ENCODE data around the gene KIRREL3.

The KIRREL3 gene

DNA sequence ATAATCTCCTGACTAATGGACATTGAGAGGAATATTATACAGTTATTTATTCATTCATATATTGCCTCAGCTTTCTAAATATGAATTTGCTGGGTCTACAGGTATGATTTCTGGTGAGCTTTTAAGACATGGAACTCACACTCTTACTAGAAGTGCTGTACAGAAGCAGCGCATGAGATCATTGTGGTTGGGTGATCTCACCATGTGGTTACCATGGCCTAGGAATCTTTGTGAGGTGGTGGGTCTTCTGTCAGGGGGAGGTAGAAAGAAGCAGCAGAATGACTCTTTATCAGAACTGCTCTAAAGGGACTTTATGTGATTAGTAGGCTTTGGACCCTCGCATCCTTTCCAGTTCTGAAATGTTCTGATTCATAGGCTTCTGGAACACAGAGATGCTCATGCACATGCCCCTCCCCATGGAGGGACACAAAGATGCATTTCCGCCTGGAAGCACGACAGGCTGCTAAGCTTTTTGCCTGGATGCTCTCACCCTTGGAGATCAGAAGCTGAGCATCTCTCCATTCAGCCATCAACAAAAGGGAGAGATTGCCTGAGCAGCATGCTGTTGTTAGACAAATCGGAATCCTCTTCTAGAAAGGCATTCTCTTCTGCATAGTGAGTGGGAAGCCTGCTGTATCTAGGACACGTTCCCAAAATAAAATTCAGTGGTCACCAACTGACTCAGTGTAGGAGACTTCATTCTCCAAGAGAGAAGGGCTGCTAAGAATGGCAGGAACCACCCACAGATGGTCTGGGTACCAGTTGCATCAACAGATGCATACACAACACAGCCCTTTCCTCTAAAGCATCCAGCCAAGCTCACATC, 51.3 kb downstream of the KIRREL3 start:
- FAIRE-seq: no peak
- DNase-seq (ENCODE audit: insufficient read length, low spot score): no peak
- TF ChIP-seq SPI1 (IDR thresholded peaks at IDR 0.05; ENCODE audit: low read depth, low read length) (no peak), POLR2A (IDR thresholded peaks at IDR 0.05; ENCODE audit: low read depth, low read length) (no peak), POLR2AphosphoS5 (IDR thresholded peaks at IDR 0.05; ENCODE audit: low read depth, low read length) (no peak), PAX5 (IDR thresholded peaks at IDR 0.05; ENCODE audit: insufficient read depth, low read length, severe bottlenecking) (no peak), TAF1 (IDR thresholded peaks at IDR 0.05; ENCODE audit: low read depth, low read length) (no peak), POU2F2 (IDR thresholded peaks at IDR 0.05; ENCODE audit: low read depth, low read length) (no peak)

DNA sequence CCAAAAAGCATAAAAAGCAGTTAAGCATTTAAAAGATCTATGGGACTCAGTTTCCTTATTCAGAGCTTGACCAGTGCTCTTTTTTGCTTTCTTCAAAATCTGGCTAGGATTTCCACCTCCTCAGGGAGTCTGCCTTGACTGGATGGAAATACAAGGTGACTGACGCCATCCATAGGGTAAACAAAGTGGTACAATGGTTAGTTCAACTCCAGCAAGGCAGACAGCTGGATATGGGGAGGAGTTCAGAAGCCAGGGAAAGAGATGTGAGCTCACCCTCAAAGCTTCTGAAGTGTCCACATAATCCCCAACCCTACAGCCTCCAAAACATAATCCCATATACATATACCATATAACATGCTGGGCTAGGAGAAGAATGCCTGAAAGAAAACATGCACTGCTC, 52.0 kb downstream of the KIRREL3 start:
- FAIRE-seq: no peak
- TF ChIP-seq POU2F2 (IDR thresholded peaks at IDR 0.05; ENCODE audit: low read depth, low read length): no peak
- no peak for TF ChIP-seq PAX5 (IDR thresholded peaks at IDR 0.05; ENCODE audit: insufficient read depth, low read length, severe bottlenecking)
- TF ChIP-seq SPI1 (IDR thresholded peaks at IDR 0.05; ENCODE audit: low read depth, low read length): no peak
- no peak for TF ChIP-seq POLR2AphosphoS5 (IDR thresholded peaks at IDR 0.05; ENCODE audit: low read depth, low read length)
- no peak for TF ChIP-seq POLR2A (IDR thresholded peaks at IDR 0.05; ENCODE audit: low read depth, low read length)
- no peak for TF ChIP-seq TAF1 (IDR thresholded peaks at IDR 0.05; ENCODE audit: low read depth, low read length)
- DNase-seq (ENCODE audit: insufficient read length, low spot score): no peak

DNA sequence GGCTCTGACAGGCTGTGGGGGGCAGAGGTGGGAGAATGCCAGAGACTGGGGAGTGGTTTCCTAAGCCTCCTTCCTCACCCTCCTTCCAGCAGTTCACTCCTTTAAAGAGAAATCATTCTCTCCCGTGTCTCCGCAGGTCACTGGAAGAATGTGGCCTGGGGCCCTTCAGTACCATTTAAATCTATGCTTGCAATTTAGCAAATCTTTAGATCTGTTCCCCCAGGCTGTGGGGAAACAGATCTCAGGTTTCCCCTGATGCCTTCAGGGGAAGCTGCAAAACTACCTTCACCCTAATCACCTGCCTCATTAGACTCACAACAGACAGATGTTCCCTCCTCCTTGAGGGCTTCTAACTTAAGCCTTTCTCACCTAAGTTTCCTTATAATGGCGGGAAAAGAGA, 55.3 kb downstream of the KIRREL3 start:
- no peak for FAIRE-seq
- DNase-seq (ENCODE audit: insufficient read length, low spot score): no peak
- no peak for TF ChIP-seq POLR2A (IDR thresholded peaks at IDR 0.05; ENCODE audit: low read depth, low read length)
- TF ChIP-seq TAF1 (IDR thresholded peaks at IDR 0.05; ENCODE audit: low read depth, low read length): no peak
- no peak for TF ChIP-seq PAX5 (IDR thresholded peaks at IDR 0.05; ENCODE audit: insufficient read depth, low read length, severe bottlenecking)
- no peak for TF ChIP-seq POLR2AphosphoS5 (IDR thresholded peaks at IDR 0.05; ENCODE audit: low read depth, low read length)
- TF ChIP-seq SPI1 (IDR thresholded peaks at IDR 0.05; ENCODE audit: low read depth, low read length): no peak
- no peak for TF ChIP-seq POU2F2 (IDR thresholded peaks at IDR 0.05; ENCODE audit: low read depth, low read length)

DNA sequence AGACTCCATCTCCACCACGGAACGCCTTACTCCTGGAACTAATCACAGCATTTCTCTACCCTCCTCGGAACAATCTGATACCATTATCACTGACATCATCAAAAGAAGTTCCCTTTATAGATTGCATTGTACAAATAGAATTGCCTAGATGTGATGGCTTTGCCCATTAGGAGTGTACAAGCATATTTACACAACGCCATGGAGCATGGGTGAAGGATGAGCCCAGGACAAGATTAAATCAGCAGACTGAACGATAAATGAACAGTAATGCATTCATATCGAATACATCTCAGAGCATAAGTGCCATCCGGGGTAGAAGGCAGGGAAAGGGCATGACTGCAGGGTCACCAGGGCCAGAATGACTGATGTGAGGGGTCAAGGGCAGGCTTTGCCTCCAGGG, 57.3 kb downstream of the KIRREL3 start:
- FAIRE-seq (no peak), DNase-seq (ENCODE audit: insufficient read length, low spot score) (no peak)
- TF ChIP-seq PAX5 (IDR thresholded peaks at IDR 0.05; ENCODE audit: insufficient read depth, low read length, severe bottlenecking) (no peak), POLR2A (IDR thresholded peaks at IDR 0.05; ENCODE audit: low read depth, low read length) (no peak), POU2F2 (IDR thresholded peaks at IDR 0.05; ENCODE audit: low read depth, low read length) (no peak), SPI1 (IDR thresholded peaks at IDR 0.05; ENCODE audit: low read depth, low read length) (no peak), POLR2AphosphoS5 (IDR thresholded peaks at IDR 0.05; ENCODE audit: low read depth, low read length) (no peak), TAF1 (IDR thresholded peaks at IDR 0.05; ENCODE audit: low read depth, low read length) (no peak)

DNA sequence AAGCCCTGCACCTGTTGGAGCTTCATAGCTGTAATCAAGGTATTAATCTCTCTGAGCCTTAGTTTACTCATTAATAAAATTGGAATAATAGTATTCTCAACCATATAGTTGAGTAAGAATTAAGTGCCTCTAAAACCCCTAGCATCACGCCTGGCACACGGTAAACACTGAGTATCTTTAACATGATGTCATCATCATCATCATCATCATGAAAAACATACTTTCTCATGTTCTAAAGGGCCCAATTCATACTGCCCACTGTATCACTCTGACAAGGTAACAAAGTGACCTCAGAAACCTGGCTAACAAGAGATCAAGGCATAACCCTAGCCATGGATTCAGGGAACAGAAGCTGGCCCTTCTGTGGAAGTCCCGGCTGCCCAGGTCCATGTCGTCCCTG, 58.4 kb downstream of the KIRREL3 start:
- FAIRE-seq: no peak
- TF ChIP-seq SPI1 (IDR thresholded peaks at IDR 0.05; ENCODE audit: low read depth, low read length) (no peak), POU2F2 (IDR thresholded peaks at IDR 0.05; ENCODE audit: low read depth, low read length) (no peak), PAX5 (IDR thresholded peaks at IDR 0.05; ENCODE audit: insufficient read depth, low read length, severe bottlenecking) (no peak), POLR2A (IDR thresholded peaks at IDR 0.05; ENCODE audit: low read depth, low read length) (no peak), POLR2AphosphoS5 (IDR thresholded peaks at IDR 0.05; ENCODE audit: low read depth, low read length) (no peak), TAF1 (IDR thresholded peaks at IDR 0.05; ENCODE audit: low read depth, low read length) (no peak)
- no peak for DNase-seq (ENCODE audit: insufficient read length, low spot score)

DNA sequence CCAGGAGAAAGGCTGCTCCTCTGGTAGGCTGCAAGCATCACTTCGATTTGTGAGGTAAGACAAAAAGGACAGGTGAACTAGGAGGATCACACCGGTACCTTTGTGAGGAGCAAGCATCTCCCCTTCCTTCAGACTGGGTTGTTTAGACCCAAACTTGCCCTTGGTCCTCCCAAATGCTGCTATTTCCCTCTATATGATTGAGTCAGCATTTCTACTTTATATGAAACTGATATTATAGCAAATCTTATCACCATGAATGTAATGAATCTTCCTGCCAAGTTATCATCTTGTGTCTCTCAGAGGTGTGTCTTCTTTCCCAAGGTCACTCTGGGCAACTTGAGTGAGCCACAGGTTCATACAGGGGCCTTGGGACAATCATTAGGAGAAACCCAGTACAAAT, 61.0 kb downstream of the KIRREL3 start:
- FAIRE-seq (no peak), DNase-seq (ENCODE audit: insufficient read length, low spot score) (no peak)
- TF ChIP-seq TAF1 (IDR thresholded peaks at IDR 0.05; ENCODE audit: low read depth, low read length) (no peak), SPI1 (IDR thresholded peaks at IDR 0.05; ENCODE audit: low read depth, low read length) (no peak), PAX5 (IDR thresholded peaks at IDR 0.05; ENCODE audit: insufficient read depth, low read length, severe bottlenecking) (no peak), POLR2A (IDR thresholded peaks at IDR 0.05; ENCODE audit: low read depth, low read length) (no peak), POU2F2 (IDR thresholded peaks at IDR 0.05; ENCODE audit: low read depth, low read length) (no peak), POLR2AphosphoS5 (IDR thresholded peaks at IDR 0.05; ENCODE audit: low read depth, low read length) (no peak)

DNA sequence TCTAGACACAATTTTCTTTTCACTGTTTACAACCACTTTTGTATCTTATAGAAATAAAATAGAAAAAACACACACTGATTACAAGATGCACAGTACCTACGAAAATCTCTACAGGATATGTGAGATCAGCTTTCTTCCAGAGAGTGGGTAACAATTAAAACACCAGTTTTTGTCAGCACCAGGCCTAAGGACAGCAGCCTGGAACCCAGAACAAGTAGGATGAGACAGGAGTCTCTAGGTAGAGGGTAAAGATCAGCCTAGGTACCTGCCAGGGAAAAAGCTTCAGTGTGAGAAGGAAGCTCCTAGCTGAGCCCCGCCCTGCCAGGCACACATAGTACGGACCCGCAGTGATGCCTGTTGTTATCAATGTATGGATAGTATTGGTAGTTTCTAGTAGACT, 61.9 kb downstream of the KIRREL3 start:
- no peak for TF ChIP-seq POU2F2 (IDR thresholded peaks at IDR 0.05; ENCODE audit: low read depth, low read length)
- no peak for TF ChIP-seq SPI1 (IDR thresholded peaks at IDR 0.05; ENCODE audit: low read depth, low read length)
- TF ChIP-seq PAX5 (IDR thresholded peaks at IDR 0.05; ENCODE audit: insufficient read depth, low read length, severe bottlenecking): no peak
- TF ChIP-seq POLR2AphosphoS5 (IDR thresholded peaks at IDR 0.05; ENCODE audit: low read depth, low read length): no peak
- TF ChIP-seq TAF1 (IDR thresholded peaks at IDR 0.05; ENCODE audit: low read depth, low read length): no peak
- TF ChIP-seq POLR2A (IDR thresholded peaks at IDR 0.05; ENCODE audit: low read depth, low read length): no peak
- DNase-seq (ENCODE audit: insufficient read length, low spot score) (no peak), FAIRE-seq (no peak)

DNA sequence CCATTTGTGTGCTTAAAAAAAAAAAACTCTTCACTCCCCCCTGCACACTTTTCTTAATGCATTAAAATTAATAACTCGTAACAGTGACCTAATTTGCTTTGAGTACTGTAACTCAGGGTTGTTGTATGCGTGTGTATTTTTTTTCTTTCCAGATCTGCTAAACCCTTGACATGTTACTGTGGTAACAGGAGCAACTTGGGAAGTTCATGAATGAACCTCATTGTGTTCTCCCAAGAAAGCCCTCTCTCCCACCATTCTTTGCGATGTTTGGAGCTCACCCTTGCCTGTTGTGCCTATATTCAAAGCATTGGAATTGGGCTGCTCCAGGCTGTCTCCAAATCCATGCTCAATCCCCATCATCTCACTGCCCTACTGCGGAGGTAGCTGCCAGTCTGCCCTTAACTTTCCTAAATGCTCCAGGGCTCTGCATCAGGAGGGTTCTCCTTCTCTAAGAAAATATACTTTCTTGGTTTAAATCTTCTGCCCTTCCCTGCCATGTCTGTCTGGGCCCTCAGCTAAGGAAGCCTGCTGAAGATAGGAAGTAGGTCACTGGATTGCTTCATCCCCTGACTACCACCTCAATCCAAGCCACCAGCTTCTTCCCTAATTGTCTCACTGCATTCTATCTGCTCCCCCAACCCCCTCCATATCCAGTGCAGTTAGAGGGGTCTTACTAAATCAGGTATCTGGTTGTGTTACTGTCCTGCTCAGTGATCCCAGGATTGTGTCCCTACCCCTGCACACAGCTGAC, 70.3 kb downstream of the KIRREL3 start:
- FAIRE-seq: no peak
- no peak for DNase-seq (ENCODE audit: insufficient read length, low spot score)
- no peak for TF ChIP-seq SPI1 (IDR thresholded peaks at IDR 0.05; ENCODE audit: low read depth, low read length)
- no peak for TF ChIP-seq PAX5 (IDR thresholded peaks at IDR 0.05; ENCODE audit: insufficient read depth, low read length, severe bottlenecking)
- no peak for TF ChIP-seq POLR2A (IDR thresholded peaks at IDR 0.05; ENCODE audit: low read depth, low read length)
- no peak for TF ChIP-seq POU2F2 (IDR thresholded peaks at IDR 0.05; ENCODE audit: low read depth, low read length)
- no peak for TF ChIP-seq POLR2AphosphoS5 (IDR thresholded peaks at IDR 0.05; ENCODE audit: low read depth, low read length)
- no peak for TF ChIP-seq TAF1 (IDR thresholded peaks at IDR 0.05; ENCODE audit: low read depth, low read length)
